ENCODE results near the gene C6orf120.

C6orf120 gene

GRCh38 chr6:169725125-169726048, 23.5 kb downstream of the C6orf120 start:
- no peak for DNase-seq (ENCODE audit: low read depth)

- DNase-seq (ENCODE audit: low read depth): no peak
Observed at GRCh38 chr6:169726049-169726400, 24.1 kb downstream of the C6orf120 start.

DNA sequence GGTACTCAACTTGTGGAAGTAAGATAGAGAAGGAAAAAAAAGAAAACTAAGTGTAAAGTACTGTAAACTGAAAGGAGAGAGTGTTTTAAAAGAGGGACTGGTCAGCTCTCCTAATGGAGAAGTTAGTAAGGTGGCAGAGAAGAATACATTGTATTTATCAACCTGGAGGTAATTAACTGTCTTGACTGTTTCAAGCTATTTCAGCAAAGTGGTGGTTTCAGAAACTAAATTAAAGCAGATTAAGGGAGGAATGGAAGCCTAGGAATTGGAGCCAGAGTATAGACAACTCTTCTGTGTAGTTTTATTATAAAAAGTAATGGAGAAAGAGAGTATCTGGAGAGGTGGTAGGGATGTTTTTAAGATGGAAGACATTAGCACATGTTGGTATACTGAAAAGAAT, 25.0 kb downstream of the C6orf120 start:
- no peak for DNase-seq (ENCODE audit: low read depth)

DNA sequence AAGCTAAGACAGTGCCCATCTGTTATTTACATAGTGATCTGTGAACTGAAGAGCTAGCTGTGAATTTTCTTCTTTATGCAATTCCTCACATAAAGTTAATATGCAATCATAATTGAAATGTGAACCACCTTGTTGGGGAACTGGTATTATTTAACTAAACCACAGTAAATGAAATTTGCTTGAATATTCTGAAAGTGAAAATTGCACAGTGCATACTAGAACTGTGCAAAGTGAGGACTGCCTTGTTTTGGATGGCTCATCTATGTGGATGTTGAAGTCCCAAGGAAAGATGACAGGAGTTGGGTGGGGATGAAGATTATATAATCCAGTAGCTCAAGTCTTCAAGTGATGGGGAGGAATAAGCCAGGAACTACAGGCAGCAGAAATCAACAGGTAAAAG, 28.0 kb downstream of the C6orf120 start:
- no peak for DNase-seq (ENCODE audit: low read depth)

DNA sequence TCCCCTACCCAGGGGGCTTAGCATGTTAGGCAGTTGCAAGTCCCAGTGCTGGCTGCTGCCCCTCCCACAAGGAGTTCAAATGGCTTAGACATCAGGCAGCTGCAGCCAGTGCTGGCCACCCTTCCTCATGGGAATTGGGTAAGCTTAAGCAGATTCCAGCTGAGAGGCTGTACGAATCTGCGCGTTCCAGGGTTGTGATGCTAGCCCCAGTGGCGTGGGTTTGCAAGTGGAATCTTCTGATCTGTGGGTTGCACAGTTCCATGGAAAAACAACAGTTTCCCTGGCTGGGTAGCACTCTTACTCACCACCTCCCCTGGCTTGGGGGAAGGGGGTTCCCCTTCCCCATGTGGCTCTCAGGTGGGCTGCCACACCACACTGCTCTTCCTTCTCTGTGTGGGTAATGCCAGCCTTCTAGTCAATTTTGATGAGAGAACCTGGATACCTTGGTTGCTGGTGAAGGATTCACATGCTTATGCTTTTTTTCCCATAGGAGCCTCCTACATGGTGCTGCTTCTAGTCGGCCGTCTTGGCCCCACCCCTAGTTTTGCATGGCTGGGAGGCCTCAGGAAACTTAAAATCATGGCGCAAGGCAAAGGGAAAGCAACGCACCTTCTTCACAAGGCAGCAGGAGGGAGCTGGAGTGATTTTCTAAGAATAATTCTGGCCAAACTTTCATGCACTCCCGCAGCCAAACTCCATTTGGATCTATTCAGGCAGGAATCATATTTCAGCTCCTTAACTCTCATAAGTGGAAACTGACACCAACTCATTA, 36.5 kb downstream of the C6orf120 start:
- DNase-seq (ENCODE audit: low read depth): no peak

DNA sequence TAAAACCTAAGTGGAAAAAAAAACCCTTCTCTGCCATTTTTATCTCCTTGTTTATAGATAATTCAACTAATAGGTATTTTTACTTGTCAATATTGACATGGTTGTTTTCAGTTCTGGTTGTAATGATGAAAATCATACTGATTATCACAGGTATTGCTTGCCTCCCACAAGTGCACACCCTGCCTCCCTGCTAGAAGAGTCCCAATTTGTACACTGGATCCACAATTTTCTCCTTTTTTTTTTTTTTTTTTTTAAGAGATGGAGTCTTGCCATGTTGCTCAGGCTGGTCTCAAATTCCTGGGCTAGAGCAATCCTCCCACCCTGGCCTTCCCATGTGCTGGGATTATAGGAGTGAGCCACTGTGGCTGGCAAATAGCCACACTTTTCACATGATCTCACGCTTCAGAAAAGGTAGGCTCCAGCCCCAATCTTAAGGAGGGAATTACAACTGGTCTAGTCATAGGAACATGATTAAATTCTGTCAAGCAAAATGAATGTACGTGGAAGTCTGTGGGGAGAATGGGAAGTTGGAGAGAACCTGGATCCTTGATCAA, 37.1 kb downstream of the C6orf120 start:
- DNase-seq (ENCODE audit: low read depth): no peak

DNA sequence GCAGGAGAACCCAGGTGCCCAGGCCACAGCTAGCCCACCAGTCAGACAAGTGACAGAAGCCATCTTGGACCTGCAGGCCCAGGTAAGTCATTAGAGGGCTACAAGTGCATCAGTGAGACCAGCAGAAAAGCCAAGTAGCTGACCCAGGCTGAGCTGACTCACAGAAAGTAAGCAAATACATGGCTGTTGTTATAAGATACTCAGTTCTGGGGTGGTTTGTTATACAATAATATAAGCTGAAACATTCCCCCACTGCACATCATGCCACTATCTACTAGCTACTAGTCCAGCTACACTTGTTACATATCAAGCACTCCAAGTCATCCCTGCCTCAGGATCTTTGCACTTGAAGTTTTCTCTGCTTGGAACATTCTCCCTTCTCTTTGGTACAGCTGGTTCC, 39.4 kb downstream of the C6orf120 start:
- DNase-seq (ENCODE audit: low read depth): no peak

- DNase-seq (ENCODE audit: low read depth): no peak
Observed at GRCh38 chr6:169745405-169745804, 43.5 kb downstream of the C6orf120 start.

- DNase-seq (ENCODE audit: low read depth): no peak
Observed at GRCh38 chr6:169746556-169746955, 44.6 kb downstream of the C6orf120 start.

DNA sequence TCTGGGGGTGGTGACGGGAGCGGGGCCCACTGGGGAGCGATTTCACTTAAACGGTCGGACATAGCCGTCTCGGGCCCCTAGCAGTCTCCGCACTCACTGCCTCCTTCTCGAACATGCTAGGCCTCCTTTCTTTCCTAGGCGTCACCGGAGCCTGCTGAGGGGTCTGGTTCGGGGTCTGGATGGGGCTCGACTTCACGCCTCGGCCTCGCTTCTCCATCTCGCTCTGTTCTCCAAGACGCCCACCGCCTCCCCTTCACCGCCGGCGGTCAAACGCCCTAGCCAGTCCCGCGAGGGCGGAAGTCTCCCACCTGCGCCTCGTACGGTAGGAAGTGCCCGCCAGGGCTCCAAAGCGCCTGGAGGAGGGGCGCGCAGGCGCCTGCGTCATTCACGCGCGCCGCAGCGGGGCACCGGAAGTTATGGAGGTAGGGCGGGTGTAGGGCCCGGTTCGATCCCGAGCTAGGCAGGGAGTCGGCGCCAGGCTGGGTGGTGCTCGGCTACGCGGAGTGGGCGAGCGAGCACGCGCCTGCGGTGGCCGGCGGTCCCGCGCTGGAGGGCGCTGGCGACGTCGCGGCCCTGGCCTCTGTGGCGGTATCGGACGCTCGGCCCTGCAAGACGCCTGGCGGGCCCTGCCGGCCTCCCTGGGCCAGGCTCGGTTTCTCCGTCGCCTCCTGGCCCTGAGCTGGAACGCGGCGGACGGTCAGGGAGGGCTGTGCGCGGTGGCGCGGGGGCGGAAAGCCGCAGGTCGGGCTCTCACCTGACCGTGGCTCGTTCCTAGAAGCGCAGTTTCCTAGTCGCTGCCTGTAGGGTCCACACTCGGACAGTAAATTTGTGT, 49.5 kb downstream of the C6orf120 start, which contains the start of the genes DYNLT2 and ERMARD:
Gene DYNLT2, minus strand, starts transcription at position 331 of the 832 bp plus-strand sequence. Its CDS starts 114 bp downstream, at position 217.
Gene ERMARD, plus strand, starts transcription at position 381 of the 832 bp plus-strand sequence. Its CDS starts 36 bp downstream, at position 417.
- peak; percentile 89 for DNase-seq (ENCODE audit: low read depth)

DNA sequence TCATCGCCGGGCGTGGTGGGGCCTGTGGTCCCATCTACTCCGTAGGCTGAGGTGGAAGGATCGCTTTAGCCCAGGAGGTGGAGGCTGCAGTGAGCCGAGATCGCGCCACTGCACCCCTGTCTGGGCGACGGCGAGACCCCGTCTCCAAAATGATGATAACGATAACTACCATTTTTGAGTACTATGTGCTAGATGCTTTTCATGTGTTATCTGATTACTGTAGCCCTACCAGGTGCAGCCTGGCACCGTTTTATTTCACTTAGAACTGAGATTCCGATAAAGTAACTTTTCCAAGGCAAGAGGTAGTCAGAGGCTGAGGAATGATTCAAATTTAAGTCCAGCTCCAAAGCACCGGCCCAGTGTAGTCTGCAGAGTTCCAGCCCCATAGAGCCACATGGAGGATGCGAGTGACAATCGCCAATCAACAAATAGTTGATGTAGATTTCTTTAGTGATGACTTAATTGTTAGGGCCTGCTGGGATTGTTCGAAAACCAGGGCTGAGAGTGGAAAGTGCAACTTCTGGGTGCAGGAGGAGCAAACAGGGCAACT, 50.2 kb downstream of the C6orf120 start:
- DNase-seq (ENCODE audit: low read depth): no peak
